ENCODE results near the gene TNRC18. TPM values are rescaled to one million over a fixed set of nuclear protein-coding genes. Genes with fewer than 3 reads are reported as not detected.

Gene TNRC18
- total and polyA plus RNA-seq, 2 of the 8 experiments (the other 6 are each of a cell fraction or from before 2014, with no cell fraction given), result 1.7 to 8.6 TPM

DNA sequence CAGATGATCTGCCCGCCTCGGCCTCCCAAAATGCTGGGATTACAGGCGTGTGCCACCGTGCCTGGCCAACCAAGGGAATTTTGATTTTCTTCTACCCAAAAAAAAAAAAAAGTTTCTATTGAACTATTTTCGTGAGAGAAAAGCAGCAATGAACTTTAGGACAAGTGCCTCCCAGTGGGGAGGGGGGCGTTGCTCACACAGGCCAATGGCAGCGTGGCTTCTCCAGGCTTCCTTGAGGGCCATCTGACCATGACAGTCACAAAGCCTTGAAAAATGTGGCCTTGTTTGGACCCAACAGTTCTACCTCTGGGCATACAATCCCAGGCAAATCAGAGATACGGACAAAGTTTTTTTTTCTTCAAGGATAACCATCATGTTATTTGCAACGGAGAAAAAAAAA, 56.0 kb downstream of the TNRC18 start:
- Histone ChIP-seq H3K79me2 (ENCODE audit: control insufficient read depth in 1 of 2, insufficient read depth in 2 of 2, low read length in 2 of 2) (no peaks in the 10 kb centered on the region), H3K23me2 (ENCODE audit: low read depth, low read length) (no peaks in the 10 kb centered on the region), H4K5ac (ENCODE audit: insufficient read length, low read depth, low read length) (no peak overlapping the region), H3K4me1 (replicated peaks in 1 of 4; ENCODE audit: control insufficient read depth in 3 of 4, insufficient read depth in 4 of 4, low read length in 3 of 4) (no peaks in the 10 kb centered on the region; a peak in 4 of 7 replicates), H3K27ac (ENCODE audit: low read depth, low read length) (no peak overlapping the region), H3K27me3 (replicated peaks in 1 of 4; ENCODE audit: control insufficient read depth in 3 of 4, extremely low read depth in 1 of 4, insufficient read depth in 3 of 4, low read length in 3 of 4) (no peaks in the 10 kb centered on the region), H3K9ac (replicated peaks in 1 of 4; ENCODE audit: extremely low read depth in 1 of 4, low read depth in 3 of 4, low read length in 3 of 4) (no peak overlapping the region), H3K9me3 (ENCODE audit: insufficient read depth in 2 of 2, low read depth in 1 of 2, low read length in 1 of 2) (no peaks in the 10 kb centered on the region), H4K91ac (replicated peaks; ENCODE audit: insufficient read length, low read length) (no peak overlapping the region), H4K8ac (ENCODE audit: extremely low read depth, insufficient read depth, low read length) (no peak overlapping the region), H3K4ac (replicated peaks; ENCODE audit: insufficient read length, low read depth, low read length) (no peak overlapping the region), H3K36me3 (ENCODE audit: control insufficient read depth in 2 of 4, insufficient read depth in 4 of 4, low read length in 3 of 4) (no peaks in the 10 kb centered on the region), H3K23ac (ENCODE audit: insufficient read length) (no peak overlapping the region), H3K4me3 (ENCODE audit: extremely low read depth in 1 of 4, insufficient read depth in 2 of 4, low read depth in 3 of 4, low read length in 4 of 4) (no peak overlapping the region), H3K56ac (replicated peaks; ENCODE audit: insufficient read length, low read depth, low read length) (no peak overlapping the region), H2BK120ac (replicated peaks; ENCODE audit: low read depth, low read length) (no peak overlapping the region), H3K79me1 (ENCODE audit: low read depth, low read length) (no peaks in the 10 kb centered on the region), H2BK5ac (ENCODE audit: low read depth, low read length) (no peak overlapping the region), H3K4me2 (ENCODE audit: insufficient read depth in 1 of 2, low read depth in 2 of 2, low read length in 2 of 2) (no peak overlapping the region), H3K14ac (ENCODE audit: insufficient read length) (no peak overlapping the region), H2AK5ac (ENCODE audit: low read depth, low read length) (no peak overlapping the region), H2BK20ac (ENCODE audit: low read length) (no peak overlapping the region), H2BK12ac (ENCODE audit: low read depth, low read length) (no peak overlapping the region), H3K18ac (ENCODE audit: extremely low read depth, low read length) (no peak overlapping the region), H2BK15ac (ENCODE audit: low read length) (no peak overlapping the region), H4K20me1 (replicated peaks in 1 of 2; ENCODE audit: control insufficient read depth in 1 of 2, insufficient read depth in 2 of 2, low read length in 2 of 2) (no peaks in the 10 kb centered on the region), H2AFZ (ENCODE audit: low read length) (no peak overlapping the region)
- DNase-seq (ENCODE audit: low read depth in 1 of 2, low spot score in 2 of 2), result no peak
- 89% methylated on average over 8 of the region's 9 CpGs; no CpG with 5 or more reads in 1 of the 2 experiments for WGBS, 2 experiments (ENCODE audit: extremely low coverage in 1 of 2, insufficient coverage in 1 of 2, insufficient read length in 1 of 2, insufficient replicate concordance in 2 of 2, low coverage in 1 of 2, low lambda C conversion rate in 2 of 2, missing lambda C conversion rate in 1 of 2)
- ChIA-PET CTCF (ENCODE audit: partially characterized antibody) (interaction anchor here (1.2 to 7.2 kb wide), 11 partner anchors 8 to 127 kb away, joined by 3 to 73 read pairs (median 19); no protein-coding TSS in a partner anchor), POLR2A (ENCODE audit: partially characterized antibody) (interaction anchor here (1.0 to 1.3 kb wide), 2 partner anchors 158 to 161 kb away, joined by 3 read pairs; no protein-coding TSS in a partner anchor)
- no peak for FAIRE-seq
- TF ChIP-seq SAP30 (IDR thresholded peaks at IDR 0.05; ENCODE audit: insufficient read depth, insufficient replicate concordance, low read length) (no peak), CEBPB (IDR thresholded peaks at IDR 0.05; ENCODE audit: low read depth, low read length) (no peak), MAFK (IDR thresholded peaks at IDR 0.05; ENCODE audit: low read depth, low read length) (no peak), GTF2F1 (IDR thresholded peaks at IDR 0.05; ENCODE audit: borderline replicate concordance, low read depth, low read length) (no peak), TCF12 (IDR thresholded peaks at IDR 0.05; ENCODE audit: low read depth, low read length) (no peak), CBX8 (IDR thresholded peaks at IDR 0.05; ENCODE audit: borderline replicate concordance, low read depth, low read length) (no peak), EP300 (IDR thresholded peaks at IDR 0.05; ENCODE audit: borderline replicate concordance in 1 of 2, low read depth in 2 of 2, low read length in 2 of 2) (no peak), KDM4A (IDR thresholded peaks at IDR 0.05; ENCODE audit: low read depth, low read length, severe bottlenecking) (no peak), SIRT6 (IDR thresholded peaks at IDR 0.05; ENCODE audit: low read length) (no peak), RNF2 (IDR thresholded peaks at IDR 0.05; ENCODE audit: borderline replicate concordance, low read depth, low read length, missing control alignments, poor library complexity, severe bottlenecking) (no peak)
- TF ChIP-seq, protein P1, sequence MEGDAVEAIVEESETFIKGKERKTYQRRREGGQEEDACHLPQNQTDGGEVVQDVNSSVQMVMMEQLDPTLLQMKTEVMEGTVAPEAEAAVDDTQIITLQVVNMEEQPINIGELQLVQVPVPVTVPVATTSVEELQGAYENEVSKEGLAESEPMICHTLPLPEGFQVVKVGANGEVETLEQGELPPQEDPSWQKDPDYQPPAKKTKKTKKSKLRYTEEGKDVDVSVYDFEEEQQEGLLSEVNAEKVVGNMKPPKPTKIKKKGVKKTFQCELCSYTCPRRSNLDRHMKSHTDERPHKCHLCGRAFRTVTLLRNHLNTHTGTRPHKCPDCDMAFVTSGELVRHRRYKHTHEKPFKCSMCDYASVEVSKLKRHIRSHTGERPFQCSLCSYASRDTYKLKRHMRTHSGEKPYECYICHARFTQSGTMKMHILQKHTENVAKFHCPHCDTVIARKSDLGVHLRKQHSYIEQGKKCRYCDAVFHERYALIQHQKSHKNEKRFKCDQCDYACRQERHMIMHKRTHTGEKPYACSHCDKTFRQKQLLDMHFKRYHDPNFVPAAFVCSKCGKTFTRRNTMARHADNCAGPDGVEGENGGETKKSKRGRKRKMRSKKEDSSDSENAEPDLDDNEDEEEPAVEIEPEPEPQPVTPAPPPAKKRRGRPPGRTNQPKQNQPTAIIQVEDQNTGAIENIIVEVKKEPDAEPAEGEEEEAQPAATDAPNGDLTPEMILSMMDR (IDR thresholded peaks at IDR 0.05; ENCODE audit: control extremely low read depth in 1 of 3, insufficient read depth in 1 of 3, low read depth in 1 of 3, low read length in 3 of 3), result no peak
